Upper lobe of left lung (tissue), 6 donors: ENCODE data around the gene GFER. TPM values are rescaled to one million over a fixed set of nuclear protein-coding genes. Genes with fewer than 3 reads are reported as not detected.
A peak's percentile ranks its signal among the peaks of the same experiment; 100 is the strongest.

Experiments used
- ATAC-seq, 2 donors: fragments of 200-7000 bp; cut with Tn5 transposase; one replicate each; pipeline ENCODE4 v1.9.1; 2022; ENCODE audit warnings: mild to moderate bottlenecking in 2 of 2, moderate library complexity in 2 of 2; ENCODE audit not compliant: low FRiP score in 2 of 2
- DNase-seq, 2 donors: peaks; one replicate each; pipeline ENCODE4 v3.0.0-alpha.2; 2019 to 2020
- H3K27ac ChIP-seq, 4 donors: fragments of 200-600 bp; sonication (generic); one replicate each; pipeline ENCODE4 v1.5.1; 2016 to 2019
- H3K27me3 ChIP-seq, 4 donors: fragments of 200-600 bp; sonication (generic); one replicate each; pipeline ENCODE4 v1.5.1; 2017 to 2019
- H3K36me3 ChIP-seq, 4 donors: fragments of 200-600 bp; sonication (generic); one replicate each; pipeline ENCODE4 v1.5.1; 2016 to 2019
- H3K4me1 ChIP-seq, 4 donors: fragments of 200-600 bp; sonication (generic); one replicate each; pipeline ENCODE4 v1.5.1; 2018 to 2019
- H3K4me3 ChIP-seq, 4 donors: fragments of 200-600 bp; sonication (generic); one replicate each; pipeline ENCODE4 v1.5.1; 2017 to 2019; ENCODE audit warnings: mild to moderate bottlenecking in 2 of 4, moderate library complexity in 1 of 4
- H3K9me3 ChIP-seq, 4 donors: fragments of 200-600 bp; sonication (generic); one replicate each; pipeline ENCODE4 v1.5.1; 2018 to 2019
- EP300 ChIP-seq, 4 donors: sonication (generic); formaldehyde crosslinking; IDR thresholded peaks; one replicate each; pipeline ENCODE4 v1.5.1; 2017; ENCODE audit warnings: antibody characterized with exemption in 4 of 4, control low read depth in 2 of 4
- POLR2A ChIP-seq, 4 donors: fragments of 450-650 bp; IDR thresholded peaks; one replicate each; pipeline ENCODE4 v1.5.1; 2016 to 2017; ENCODE audit warnings: antibody characterized with exemption in 4 of 4, mild to moderate bottlenecking in 2 of 4
- POLR2AphosphoS5 ChIP-seq, 2 donors: sonication (generic); formaldehyde crosslinking; IDR thresholded peaks; one replicate each; pipeline ENCODE4 v1.5.1; 2017; ENCODE audit warnings: antibody characterized with exemption in 2 of 2
- WGBS, 2 donors: methylation state at CpG; one replicate each; pipeline ENCODE4 v1.1.5; 2017 to 2018; 5-methylcytosine and 5-hydroxymethylcytosine counted together
- total RNA-seq, 6 donors: library from RNA; depleted of rRNA in 4 of 6; stranded (reverse); fragments of >200 nt in 4 of 6; gene quantifications; one replicate each; pipeline versions ENCODE4 v1.1.0 to v1.2.1, GENCODE V29; 2016 to 2021
- TF ChIP-seq, protein P1 (sequence below), 6 experiments: fragments of 450-650 bp in 4 of 6; fragments of 200-600 bp in 2 of 6; sonication (generic) in 2 of 6; IDR thresholded peaks; one replicate each; pipeline ENCODE4 v1.5.1; 2016 to 2019; ENCODE audit warnings: antibody characterized with exemption in 6 of 6
- donor health status: DM: no; HTN: no; CAD: no; lungs with moderate emphysema.
- donor health status: DM: no; HTN: yes; CAD: no; lungs with severe emphysema.

GFER gene
- total RNA-seq, 6 donors from 2014 or later = 5.2 to 40.3 (median 24.7) TPM

DNA sequence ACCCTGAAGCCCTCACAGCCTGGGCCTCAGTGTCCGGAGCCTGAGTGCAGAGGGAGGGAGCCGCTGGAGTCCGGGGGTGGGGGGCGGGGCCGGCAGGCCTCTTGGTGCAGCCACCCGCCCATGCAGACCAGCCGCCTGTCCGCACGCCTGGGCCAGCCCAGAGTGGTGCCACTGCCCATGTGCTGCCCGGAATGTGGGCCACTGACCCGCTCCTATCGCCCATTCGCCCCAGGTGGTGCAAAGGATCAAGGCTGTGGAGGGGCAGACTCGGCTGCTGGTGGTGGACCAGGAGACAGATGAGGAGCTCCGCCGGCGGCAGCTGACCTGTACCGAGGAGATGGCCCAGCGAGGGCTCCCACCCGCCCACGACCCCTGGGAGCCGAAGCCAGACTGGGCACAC lies 45.4 kb downstream of the GFER start:
- Histone ChIP-seq H3K9me3 (no peaks in the 10 kb centered on the region), H3K4me1 (peaks cover 55 to 75% (median 58%) of the 10 kb centered on the region in 4 donors), H3K27ac (peak overlapping the region; percentile 72 to 97 (median 92)), H3K36me3 (peaks cover 0 to 16% (median 0%) of the 10 kb centered on the region in 4 donors), H3K4me3 (peak overlapping the region; percentile 38 to 97 (median 88)), H3K27me3 (no peaks in the 10 kb centered on the region)
- DNase-seq (peak in 1 of 2 donors; percentile 80), ATAC-seq (no peak)
- TF ChIP-seq, protein P1, sequence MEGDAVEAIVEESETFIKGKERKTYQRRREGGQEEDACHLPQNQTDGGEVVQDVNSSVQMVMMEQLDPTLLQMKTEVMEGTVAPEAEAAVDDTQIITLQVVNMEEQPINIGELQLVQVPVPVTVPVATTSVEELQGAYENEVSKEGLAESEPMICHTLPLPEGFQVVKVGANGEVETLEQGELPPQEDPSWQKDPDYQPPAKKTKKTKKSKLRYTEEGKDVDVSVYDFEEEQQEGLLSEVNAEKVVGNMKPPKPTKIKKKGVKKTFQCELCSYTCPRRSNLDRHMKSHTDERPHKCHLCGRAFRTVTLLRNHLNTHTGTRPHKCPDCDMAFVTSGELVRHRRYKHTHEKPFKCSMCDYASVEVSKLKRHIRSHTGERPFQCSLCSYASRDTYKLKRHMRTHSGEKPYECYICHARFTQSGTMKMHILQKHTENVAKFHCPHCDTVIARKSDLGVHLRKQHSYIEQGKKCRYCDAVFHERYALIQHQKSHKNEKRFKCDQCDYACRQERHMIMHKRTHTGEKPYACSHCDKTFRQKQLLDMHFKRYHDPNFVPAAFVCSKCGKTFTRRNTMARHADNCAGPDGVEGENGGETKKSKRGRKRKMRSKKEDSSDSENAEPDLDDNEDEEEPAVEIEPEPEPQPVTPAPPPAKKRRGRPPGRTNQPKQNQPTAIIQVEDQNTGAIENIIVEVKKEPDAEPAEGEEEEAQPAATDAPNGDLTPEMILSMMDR (IDR thresholded peaks at IDR 0.05) = no peak
- TF ChIP-seq EP300 (IDR thresholded peaks at IDR 0.05) (no peak), POLR2A (IDR thresholded peaks at IDR 0.05) (no peak), POLR2AphosphoS5 (IDR thresholded peaks at IDR 0.05) (no peak)
- 68 to 82% methylated on average over 3 to 16 of the region's 22 CpGs for WGBS, 2 donors

DNA sequence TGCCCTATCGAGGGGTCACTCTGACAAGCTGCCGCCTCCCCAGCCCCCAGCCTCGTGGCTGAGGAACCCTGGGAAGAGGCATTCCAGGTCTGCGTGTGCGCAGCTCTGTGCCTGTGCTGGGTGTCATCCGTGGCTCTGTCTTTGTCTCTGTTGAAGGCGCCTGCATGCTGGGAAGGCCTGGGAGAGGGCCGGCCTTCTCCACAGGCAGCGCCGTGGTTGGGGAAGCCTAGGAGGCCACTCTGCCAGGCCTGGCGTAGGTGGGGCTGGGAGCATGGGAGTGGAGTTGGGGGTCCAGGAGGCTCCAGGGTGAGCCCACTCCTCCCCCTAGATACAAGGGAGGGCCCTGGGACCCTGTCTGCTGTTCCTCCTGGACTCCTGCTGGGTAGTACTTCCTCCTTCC lies 46.0 kb downstream of the GFER start:
- Histone ChIP-seq H3K27me3 (no peaks in the 10 kb centered on the region), H3K36me3 (peaks cover 0 to 20% (median 0%) of the 10 kb centered on the region in 4 donors), H3K27ac (peak overlapping the region; percentile 72 to 97 (median 92)), H3K9me3 (no peaks in the 10 kb centered on the region), H3K4me1 (peaks cover 55 to 74% (median 57%) of the 10 kb centered on the region in 4 donors), H3K4me3 (peak overlapping the region; percentile 16 to 97 (median 88))
- 64 to 94% methylated on average over 6 to 10 of the region's 11 CpGs for WGBS, 2 donors
- TF ChIP-seq EP300 (IDR thresholded peaks at IDR 0.05) = no peak
- TF ChIP-seq, protein P1 (IDR thresholded peaks at IDR 0.05) = no peak
- TF ChIP-seq POLR2AphosphoS5 (IDR thresholded peaks at IDR 0.05) = no peak
- TF ChIP-seq POLR2A (IDR thresholded peaks at IDR 0.05) = no peak
- ATAC-seq (no peak), DNase-seq (no peak)

DNA sequence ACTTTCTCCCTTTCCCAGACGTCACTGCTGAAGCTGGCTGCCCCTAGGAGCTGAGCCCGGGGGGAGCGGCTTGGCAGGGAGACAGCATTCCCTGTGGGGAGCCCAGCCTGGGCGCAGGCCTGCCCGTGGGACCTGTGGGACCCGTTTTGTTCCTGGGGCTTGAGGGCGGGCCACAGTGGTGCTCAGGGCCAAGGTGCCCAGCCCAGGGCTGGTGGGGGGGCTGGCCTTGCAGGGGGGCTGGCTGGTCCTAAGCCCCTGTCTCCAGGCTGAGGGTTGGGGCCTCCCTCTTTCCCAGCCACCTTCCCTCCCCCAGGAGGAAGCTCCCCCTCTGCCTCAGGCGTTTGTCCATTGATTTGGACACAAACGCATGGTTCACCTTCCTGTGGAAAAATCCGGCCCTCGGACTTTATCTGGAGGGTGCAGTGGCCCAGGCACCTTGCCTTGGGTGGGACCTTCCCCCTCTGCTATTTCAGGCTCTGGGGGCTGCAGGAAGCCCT lies 47.1 kb downstream of the GFER start:
- Histone ChIP-seq H3K4me3 (peak overlapping the region in 3 of 4 donors; percentile 83 to 97 (median 93)), H3K4me1 (peaks cover 55 to 74% (median 57%) of the 10 kb centered on the region in 4 donors), H3K36me3 (peaks cover 0 to 31% (median 2%) of the 10 kb centered on the region in 4 donors), H3K27me3 (no peaks in the 10 kb centered on the region), H3K9me3 (no peaks in the 10 kb centered on the region), H3K27ac (peak overlapping the region; percentile 88 to 97 (median 95))
- WGBS, 2 donors = 38 to 54% methylated on average over 6 to 7 of the region's 11 CpGs
- ATAC-seq (no peak), DNase-seq (peak; percentile 48 to 82)
- peak in 1 of 4 donors; percentile 14 for TF ChIP-seq POLR2A (IDR thresholded peaks at IDR 0.05)
- TF ChIP-seq, protein P1 (IDR thresholded peaks at IDR 0.05) = no peak
- TF ChIP-seq EP300 (IDR thresholded peaks at IDR 0.05) = peak in 2 of 4 donors; percentile 49 to 61
- TF ChIP-seq POLR2AphosphoS5 (IDR thresholded peaks at IDR 0.05) = peak; percentile 10 to 73

DNA sequence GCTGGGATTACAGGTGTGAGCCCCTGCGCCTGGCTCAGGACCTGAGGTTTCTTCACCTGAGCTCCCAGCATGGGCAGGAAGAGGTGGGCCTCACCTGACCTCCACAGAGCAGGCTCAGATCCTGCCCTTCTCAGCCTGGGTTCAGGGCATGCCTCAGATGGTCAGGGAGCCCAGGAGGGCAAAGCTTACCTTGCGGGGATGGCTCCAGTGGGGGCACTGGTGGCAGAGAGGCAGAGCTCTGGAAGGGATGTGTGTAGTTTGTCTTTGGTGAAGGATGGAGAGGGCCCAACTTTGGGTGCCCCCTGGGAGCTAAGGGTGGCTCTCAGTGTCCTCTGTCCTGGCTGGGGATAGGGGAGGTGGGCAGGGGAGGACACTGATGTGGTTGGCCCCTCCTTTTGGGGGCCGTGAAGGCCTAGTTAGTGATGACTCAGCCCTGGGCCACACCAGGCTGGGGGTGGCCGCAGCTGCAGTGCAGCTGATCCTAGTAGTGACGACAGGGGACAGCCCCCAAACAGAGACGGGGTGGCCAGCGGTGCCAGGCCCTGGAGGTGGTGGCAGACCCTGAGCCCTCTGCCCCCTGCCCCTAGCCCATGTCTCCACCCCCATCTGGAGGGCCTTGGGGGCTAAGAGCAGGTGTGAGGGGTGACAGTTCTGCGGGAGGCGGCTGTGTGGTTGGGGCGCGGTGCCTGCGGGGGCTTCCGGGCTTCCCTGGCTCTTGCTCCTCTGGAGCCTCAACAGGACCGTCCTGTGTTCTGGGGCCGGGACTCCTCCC lies 48.5 kb downstream of the GFER start:
- peak overlapping the region; percentile 18 to 83 (median 54) for H3K4me3 ChIP-seq
- H3K4me1 ChIP-seq = peaks cover 63 to 76% (median 66%) of the 10 kb centered on the region in 4 donors
- TF ChIP-seq POLR2AphosphoS5 (IDR thresholded peaks at IDR 0.05) = peak in 1 of 2 donors; percentile 1
- no peak for TF ChIP-seq EP300 (IDR thresholded peaks at IDR 0.05)
- peak overlapping the region; percentile 88 to 97 (median 95) for H3K27ac ChIP-seq
- H3K9me3 ChIP-seq = no peaks in the 10 kb centered on the region
- peak; percentile 13 to 39 for ATAC-seq
- DNase-seq = no peak
- H3K27me3 ChIP-seq = no peaks in the 10 kb centered on the region
- 53 to 55% methylated on average over 4 to 12 of the region's 15 CpGs for WGBS, 2 donors
- H3K36me3 ChIP-seq = peaks cover 0 to 44% (median 7%) of the 10 kb centered on the region in 4 donors
